Measurements from ENCODE around the gene MAP4K1. TPM values are rescaled to one million over a fixed set of nuclear protein-coding genes. Genes with fewer than 3 reads are reported as not detected.

MAP4K1 gene
- not detected in 2 replicates for total RNA-seq

GRCh38 chr19:38617764-38618589, at the start of gene MAP4K1:
Gene MAP4K1 (minus strand): TSS chr19:38617953. CDS start chr19:38617895, 58 bp downstream.

DNA sequence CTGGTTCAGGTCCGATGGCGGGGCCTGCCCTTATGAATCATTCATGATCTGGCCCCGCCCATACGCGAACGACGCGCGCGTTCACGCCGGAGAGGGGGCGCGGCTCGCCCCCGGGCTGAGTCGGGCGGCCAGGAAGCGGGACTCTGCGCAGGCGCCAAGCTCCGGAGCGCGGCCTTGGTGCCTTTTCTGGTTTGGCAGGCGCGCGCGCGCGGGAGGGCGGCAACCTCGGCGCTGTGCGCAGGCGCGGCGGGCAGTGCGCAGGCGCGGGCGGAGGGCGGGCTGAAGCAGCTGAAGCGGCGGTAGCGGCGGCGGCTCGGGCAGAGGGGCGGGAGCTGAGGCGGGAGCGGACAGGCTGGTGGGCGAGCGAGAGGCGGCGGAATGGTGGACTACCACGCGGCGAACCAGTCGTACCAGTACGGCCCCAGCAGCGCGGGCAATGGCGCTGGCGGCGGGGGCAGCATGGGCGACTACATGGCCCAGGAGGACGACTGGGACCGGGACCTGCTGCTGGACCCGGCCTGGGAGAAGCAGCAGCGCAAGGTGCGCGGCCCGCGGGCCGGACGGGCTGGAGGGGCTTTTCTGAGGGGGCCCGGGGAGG, 29.7 kb upstream of the MAP4K1 start, which contains the start of gene ACTN4:
Gene ACTN4, plus strand, starts transcription at position 282 of the 598 bp plus-strand sequence. Its CDS starts 97 bp downstream, at position 379.

DNA sequence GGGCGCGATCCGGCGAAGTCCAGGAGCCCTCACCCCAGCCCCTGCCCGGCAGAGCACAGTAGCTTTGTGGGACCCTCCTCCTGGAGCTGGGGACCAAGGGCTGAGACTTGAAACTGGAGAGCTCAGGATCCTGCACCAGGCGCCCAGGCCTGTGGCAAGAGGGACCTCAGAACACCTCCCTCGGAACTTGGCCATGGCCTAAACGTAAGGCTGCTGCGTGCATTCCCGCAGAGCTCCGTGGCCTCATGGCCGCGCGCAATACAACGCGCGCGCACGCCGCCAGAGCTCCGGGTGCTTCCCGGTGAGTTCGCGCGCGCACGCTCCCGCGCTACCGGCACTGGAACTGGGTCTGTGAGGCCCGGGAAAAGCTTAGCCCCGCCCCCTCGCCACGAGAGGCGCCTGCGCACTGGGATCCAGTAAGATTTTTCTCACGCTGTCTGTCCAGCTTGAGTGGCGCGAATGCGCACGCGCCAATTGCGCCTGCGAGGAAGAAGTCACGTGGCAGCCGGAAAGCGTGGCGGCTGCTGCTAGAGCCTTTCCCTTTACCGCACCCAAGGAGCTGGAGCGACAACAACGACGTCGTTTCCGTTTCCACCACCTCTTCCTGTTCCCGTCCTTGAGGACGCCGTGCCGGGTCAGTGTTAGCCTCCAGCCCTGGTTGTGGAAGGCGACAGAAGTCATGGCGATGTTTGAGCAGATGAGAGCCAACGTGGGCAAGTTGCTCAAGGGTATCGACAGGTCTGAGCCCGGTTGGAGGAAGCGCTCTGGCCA, 1.0 kb upstream of the MAP4K1 start, which contains the start of gene EIF3K:
Gene EIF3K, plus strand, starts transcription at position 599 of the 771 bp plus-strand sequence. Its CDS starts 81 bp downstream, at position 680.

Other genes with a start within 250 kb of the MAP4K1 start
- 310 and 371 TPM in 2 replicates for gene PSMD8, start 243.4 kb downstream of the MAP4K1 start, total RNA-seq
- gene GGN, start 229.9 kb downstream of the MAP4K1 start, total RNA-seq = 0.94 and 2.9 TPM in 2 replicates
- gene SPRED3, start 229.3 kb downstream of the MAP4K1 start, total RNA-seq = 3.4 and 4.4 TPM in 2 replicates
- gene FAM98C, start 214.9 kb downstream of the MAP4K1 start, total RNA-seq = 10.9 and 18.6 TPM in 2 replicates
- not detected in 2 replicates for gene RASGRP4, start 191.7 kb downstream of the MAP4K1 start, total RNA-seq
- gene RYR1, start 184.3 kb downstream of the MAP4K1 start, total RNA-seq = not detected in 2 replicates
- gene EIF3K, start 1.2 kb upstream of the MAP4K1 start, total RNA-seq = 464 and 585 TPM in 2 replicates
- 640 and 700 TPM in 2 replicates for gene ACTN4, start 29.7 kb upstream of the MAP4K1 start, total RNA-seq
- gene CAPN12, start 126.5 kb upstream of the MAP4K1 start, total RNA-seq = not detected in 2 replicates
- gene LGALS7, start 155.6 kb upstream of the MAP4K1 start, total RNA-seq = not detected in 2 replicates
- not detected in 2 replicates for gene LGALS7B, start 171.2 kb upstream of the MAP4K1 start, total RNA-seq
- not detected in 2 replicates for gene LGALS4, start 195.0 kb upstream of the MAP4K1 start, total RNA-seq
- gene ECH1, start 213.8 kb upstream of the MAP4K1 start, total RNA-seq = 39.7 and 53.8 TPM in 2 replicates
- gene HNRNPL, start 232.0 kb upstream of the MAP4K1 start, total RNA-seq = 212 and 264 TPM in 2 replicates